ENCODE measurements around the gene ZNF559. TPM values are rescaled to one million over a fixed set of nuclear protein-coding genes. Genes with fewer than 3 reads are reported as not detected.

ZNF559 gene
- total RNA-seq, 2 experiments from 2014 or later = 12.9 to 15.8 TPM

DNA sequence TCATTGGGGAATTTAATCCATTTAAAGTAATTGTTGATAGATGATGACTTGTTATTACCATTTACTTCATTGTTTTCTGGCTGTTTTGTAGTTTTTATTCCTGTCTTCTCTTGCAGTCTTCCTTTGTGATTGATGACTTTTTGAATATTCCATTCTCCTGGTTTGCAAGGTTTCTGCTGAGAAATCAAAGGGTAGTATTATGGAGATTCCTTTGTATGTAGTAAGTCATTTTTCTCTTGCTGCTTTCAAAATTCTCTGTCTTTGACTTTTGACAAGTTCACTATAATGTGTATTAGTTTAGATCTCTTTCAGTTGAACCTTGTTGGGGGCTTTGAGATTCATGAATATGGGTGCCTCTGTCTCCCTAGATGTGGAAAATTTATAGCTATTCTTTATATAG, 6.0 kb downstream of the ZNF559 start:
- H3K4me3 Mint-ChIP-seq = no peak overlapping the region
- peaks cover 85% of the 10 kb centered on the region for H3K36me3 Mint-ChIP-seq (ENCODE audit: low read depth)
- no peak overlapping the region for H3K27ac Mint-ChIP-seq
- CTCF ChIA-PET = no interaction called here
- DNase-seq (no peak), ATAC-seq (no peak)
- TF ChIP-seq, protein P1, sequence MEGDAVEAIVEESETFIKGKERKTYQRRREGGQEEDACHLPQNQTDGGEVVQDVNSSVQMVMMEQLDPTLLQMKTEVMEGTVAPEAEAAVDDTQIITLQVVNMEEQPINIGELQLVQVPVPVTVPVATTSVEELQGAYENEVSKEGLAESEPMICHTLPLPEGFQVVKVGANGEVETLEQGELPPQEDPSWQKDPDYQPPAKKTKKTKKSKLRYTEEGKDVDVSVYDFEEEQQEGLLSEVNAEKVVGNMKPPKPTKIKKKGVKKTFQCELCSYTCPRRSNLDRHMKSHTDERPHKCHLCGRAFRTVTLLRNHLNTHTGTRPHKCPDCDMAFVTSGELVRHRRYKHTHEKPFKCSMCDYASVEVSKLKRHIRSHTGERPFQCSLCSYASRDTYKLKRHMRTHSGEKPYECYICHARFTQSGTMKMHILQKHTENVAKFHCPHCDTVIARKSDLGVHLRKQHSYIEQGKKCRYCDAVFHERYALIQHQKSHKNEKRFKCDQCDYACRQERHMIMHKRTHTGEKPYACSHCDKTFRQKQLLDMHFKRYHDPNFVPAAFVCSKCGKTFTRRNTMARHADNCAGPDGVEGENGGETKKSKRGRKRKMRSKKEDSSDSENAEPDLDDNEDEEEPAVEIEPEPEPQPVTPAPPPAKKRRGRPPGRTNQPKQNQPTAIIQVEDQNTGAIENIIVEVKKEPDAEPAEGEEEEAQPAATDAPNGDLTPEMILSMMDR (IDR thresholded peaks at IDR 0.05) = no peak
- peaks cover 10% of the 10 kb centered on the region for H3K4me1 Mint-ChIP-seq (ENCODE audit: low read depth)
- POLR2A ChIA-PET = no interaction called here
- intact Hi-C loops (cut with micrococcal nuclease) = no loop called here
- H3K9me3 Mint-ChIP-seq = peaks cover 51% of the 10 kb centered on the region
- H3K27me3 Mint-ChIP-seq = no peaks in the 10 kb centered on the region

GRCh38 chr19:9342610-9343304, 18.8 kb downstream of the ZNF559 start:
- H3K27me3 Mint-ChIP-seq = no peaks in the 10 kb centered on the region
- H3K36me3 Mint-ChIP-seq (ENCODE audit: low read depth) = peaks cover 83% of the 10 kb centered on the region
- ATAC-seq (no peak), DNase-seq (no peak)
- CTCF ChIA-PET = interaction anchor here (0.6 kb wide), 1 partner anchor 90 kb away, joined by 3 read pairs; no protein-coding TSS in a partner anchor
- no peaks in the 10 kb centered on the region for H3K4me1 Mint-ChIP-seq (ENCODE audit: low read depth)
- POLR2A ChIA-PET = no interaction called here
- intact Hi-C loops (cut with micrococcal nuclease) = no loop called here
- peaks cover 72% of the 10 kb centered on the region for H3K9me3 Mint-ChIP-seq
- no peak overlapping the region for H3K4me3 Mint-ChIP-seq
- H3K27ac Mint-ChIP-seq = no peak overlapping the region
- TF ChIP-seq, protein P1 (IDR thresholded peaks at IDR 0.05) = no peak

- TF ChIP-seq, protein P1 (IDR thresholded peaks at IDR 0.05) = no peak
- ChIA-PET POLR2A (no interaction called here), CTCF (no interaction called here)
- intact Hi-C loops (cut with micrococcal nuclease) = no loop called here
- DNase-seq = no peak
- peaks cover 73% of the 10 kb centered on the region for H3K9me3 Mint-ChIP-seq
- H3K27ac Mint-ChIP-seq = no peak overlapping the region
- H3K4me1 Mint-ChIP-seq (ENCODE audit: low read depth) = no peaks in the 10 kb centered on the region
- no peak overlapping the region for H3K4me3 Mint-ChIP-seq
- ATAC-seq = no peak
- no peaks in the 10 kb centered on the region for H3K27me3 Mint-ChIP-seq
- H3K36me3 Mint-ChIP-seq (ENCODE audit: low read depth) = peaks cover 80% of the 10 kb centered on the region
These were observed 21.0 kb downstream of the ZNF559 start for GRCh38 chr19:9345005-9345404.

- intact Hi-C loops (cut with micrococcal nuclease) = no loop called here
- no peak for DNase-seq
- no peak overlapping the region for H3K4me3 Mint-ChIP-seq
- no peak overlapping the region for H3K27ac Mint-ChIP-seq
- no peak for ATAC-seq
- ChIA-PET POLR2A (no interaction called here), CTCF (no interaction called here)
- no peaks in the 10 kb centered on the region for H3K4me1 Mint-ChIP-seq (ENCODE audit: low read depth)
- H3K36me3 Mint-ChIP-seq (ENCODE audit: low read depth) = peaks cover 63% of the 10 kb centered on the region
- H3K9me3 Mint-ChIP-seq = peaks cover 63% of the 10 kb centered on the region
- TF ChIP-seq, protein P1 (IDR thresholded peaks at IDR 0.05) = no peak
- no peaks in the 10 kb centered on the region for H3K27me3 Mint-ChIP-seq
These were observed 24.3 kb downstream of the ZNF559 start for GRCh38 chr19:9348253-9348652.

DNA sequence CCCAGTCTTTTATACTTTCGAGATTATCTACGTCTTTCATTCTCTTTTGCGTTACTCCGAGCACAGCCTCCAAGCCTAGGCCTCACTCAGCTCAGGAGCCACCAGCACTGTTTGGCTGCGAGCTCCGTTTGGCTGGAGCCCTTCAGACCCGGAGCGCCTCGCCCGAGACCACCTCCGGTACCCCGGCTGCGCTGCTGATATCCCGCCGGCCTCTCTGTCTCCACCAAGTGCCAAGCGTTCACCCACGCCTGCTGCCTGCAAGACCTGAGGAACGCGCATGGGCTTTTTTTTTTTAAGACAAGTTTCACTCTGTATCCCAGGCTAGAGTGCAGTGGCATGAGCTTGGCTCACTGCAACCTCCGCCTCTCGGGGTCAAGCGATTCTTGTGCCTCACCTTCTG, 24.7 kb downstream of the ZNF559 start:
- CTCF ChIA-PET = no interaction called here

More for the DNA sequence above, 24.7 kb downstream of the ZNF559 start:
- Mint-ChIP-seq H3K27ac (no peak overlapping the region), H3K9me3 (peaks cover 60% of the 10 kb centered on the region), H3K36me3 (ENCODE audit: low read depth) (peaks cover 59% of the 10 kb centered on the region), H3K4me3 (no peak overlapping the region), H3K4me1 (ENCODE audit: low read depth) (no peaks in the 10 kb centered on the region), H3K27me3 (no peaks in the 10 kb centered on the region)
- ATAC-seq (no peak), DNase-seq (no peak)
- POLR2A ChIA-PET = no interaction called here
- TF ChIP-seq, protein P1 (IDR thresholded peaks at IDR 0.05) = no peak
- intact Hi-C loops (cut with micrococcal nuclease) = no loop called here

Data from activated CD8-positive, alpha-beta T cell treated with anti-CD3 and anti-CD28 coated beads for 36 hours (primary cell).